IMR-90 (cell line): Measurements from ENCODE around the gene FXYD3. TPM values are rescaled to one million over a fixed set of nuclear protein-coding genes. Genes with fewer than 3 reads are reported as not detected.

Source experiments
- BHLHE40 ChIP-seq: fragments of 150-350 bp; IDR thresholded peaks from 2 replicates; pipeline ENCODE4 v1.6.1; 2016; ENCODE audit warnings: mild to moderate bottlenecking, low read depth, low read length
- MAFK ChIP-seq: IDR thresholded peaks from 2 replicates; pipeline ENCODE4 v1.6.1; 2012; ENCODE audit warnings: low read depth, low read length, improper control_type of control experiment
- NFE2L2 ChIP-seq: fragments of 150-350 bp; IDR thresholded peaks from 2 replicates; pipeline ENCODE4 v1.6.1; 2016; ENCODE audit warnings: low read depth, mild to moderate bottlenecking, low read length
- polyA plus RNA-seq, 3 experiments: library from polyadenylated mRNA; depleted of rRNA; stranded (reverse); fragments of >200 nt; gene quantifications; 2 replicates each; pipeline ENCODE4 v1.2.3, GENCODE V29; 2012; ENCODE audit warnings: low replicate concordance in 1 of 3
- total RNA-seq: library from RNA; depleted of rRNA; stranded (reverse); fragments of >200 nt; gene quantifications from 2 replicates; pipeline ENCODE4 v1.2.3, GENCODE V29; 2012
- TF ChIP-seq, protein P1 (sequence below): fragments of 150-350 bp; IDR thresholded peaks from 2 replicates; pipeline ENCODE4 v1.6.1; 2016; ENCODE audit warnings: low read depth, mild to moderate bottlenecking, low read length, moderate library complexity, borderline replicate concordance

FXYD3 gene
- total and polyA plus RNA-seq, 2 of the 4 experiments (the other 2 are of a cell fraction): not detected

DNA sequence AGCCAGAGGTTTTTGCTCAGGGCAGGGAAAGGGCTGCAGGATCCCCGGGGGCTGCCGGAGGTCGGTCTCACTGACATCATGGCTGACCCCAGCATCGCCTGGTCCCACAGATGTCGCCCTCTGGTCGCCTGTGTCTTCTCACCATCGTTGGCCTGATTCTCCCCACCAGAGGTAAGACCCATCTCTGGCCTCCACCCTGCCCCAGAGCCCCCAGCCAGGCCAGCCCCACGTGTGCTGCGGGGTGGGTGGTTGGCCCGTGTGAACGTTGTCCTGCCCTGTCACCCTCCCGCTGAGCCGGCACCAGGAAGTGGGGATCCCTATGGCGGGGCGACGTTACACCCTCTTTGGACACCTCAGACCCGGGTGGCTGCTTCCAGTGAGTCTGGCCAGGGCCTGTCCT lies 39.8 kb downstream of the FXYD3 start (continued):
- TF ChIP-seq NFE2L2: no peak
- no peak for TF ChIP-seq MAFK
- TF ChIP-seq, protein P1, sequence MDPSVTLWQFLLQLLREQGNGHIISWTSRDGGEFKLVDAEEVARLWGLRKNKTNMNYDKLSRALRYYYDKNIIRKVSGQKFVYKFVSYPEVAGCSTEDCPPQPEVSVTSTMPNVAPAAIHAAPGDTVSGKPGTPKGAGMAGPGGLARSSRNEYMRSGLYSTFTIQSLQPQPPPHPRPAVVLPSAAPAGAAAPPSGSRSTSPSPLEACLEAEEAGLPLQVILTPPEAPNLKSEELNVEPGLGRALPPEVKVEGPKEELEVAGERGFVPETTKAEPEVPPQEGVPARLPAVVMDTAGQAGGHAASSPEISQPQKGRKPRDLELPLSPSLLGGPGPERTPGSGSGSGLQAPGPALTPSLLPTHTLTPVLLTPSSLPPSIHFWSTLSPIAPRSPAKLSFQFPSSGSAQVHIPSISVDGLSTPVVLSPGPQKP: no peak
- no peak for TF ChIP-seq BHLHE40
